Lower leg skin (tissue), 3 donors: ENCODE data around the gene HS3ST3A1.

Experiments
- CTCF ChIP-seq, 3 donors: fragments of 450-650 bp; IDR thresholded peaks; one replicate each; pipeline ENCODE4 v1.5.1; 2016; ENCODE audit warnings: antibody characterized with exemption in 3 of 3, mild to moderate bottlenecking in 3 of 3, moderate library complexity in 2 of 3
- POLR2A ChIP-seq, 2 donors: fragments of 450-650 bp; IDR thresholded peaks; one replicate each; pipeline ENCODE4 v1.6.1; 2016 to 2017; ENCODE audit warnings: antibody characterized with exemption in 2 of 2, mild to moderate bottlenecking in 1 of 2, moderate library complexity in 1 of 2

GRCh38 chr17:13558588-13558987 is 43.1 kb downstream of the HS3ST3A1 start:
- TF ChIP-seq CTCF (IDR thresholded peaks at IDR 0.05): no peak
- TF ChIP-seq POLR2A (IDR thresholded peaks at IDR 0.05): no peak
